HG03060 (cell line): ENCODE measurements around the gene ACSBG1.

Experiments
- ATAC-seq: cut with Tn5 transposase; IDR thresholded peaks from one replicate; pipeline ENCODE4 v1.9.1; 2021; ENCODE audit warnings: low read depth, moderate number of reproducible peaks; ENCODE audit not compliant: unreplicated experiment

Gene ACSBG1, protein sequence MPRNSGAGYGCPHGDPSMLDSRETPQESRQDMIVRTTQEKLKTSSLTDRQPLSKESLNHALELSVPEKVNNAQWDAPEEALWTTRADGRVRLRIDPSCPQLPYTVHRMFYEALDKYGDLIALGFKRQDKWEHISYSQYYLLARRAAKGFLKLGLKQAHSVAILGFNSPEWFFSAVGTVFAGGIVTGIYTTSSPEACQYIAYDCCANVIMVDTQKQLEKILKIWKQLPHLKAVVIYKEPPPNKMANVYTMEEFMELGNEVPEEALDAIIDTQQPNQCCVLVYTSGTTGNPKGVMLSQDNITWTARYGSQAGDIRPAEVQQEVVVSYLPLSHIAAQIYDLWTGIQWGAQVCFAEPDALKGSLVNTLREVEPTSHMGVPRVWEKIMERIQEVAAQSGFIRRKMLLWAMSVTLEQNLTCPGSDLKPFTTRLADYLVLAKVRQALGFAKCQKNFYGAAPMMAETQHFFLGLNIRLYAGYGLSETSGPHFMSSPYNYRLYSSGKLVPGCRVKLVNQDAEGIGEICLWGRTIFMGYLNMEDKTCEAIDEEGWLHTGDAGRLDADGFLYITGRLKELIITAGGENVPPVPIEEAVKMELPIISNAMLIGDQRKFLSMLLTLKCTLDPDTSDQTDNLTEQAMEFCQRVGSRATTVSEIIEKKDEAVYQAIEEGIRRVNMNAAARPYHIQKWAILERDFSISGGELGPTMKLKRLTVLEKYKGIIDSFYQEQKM

GRCh38 chr15:78234515-78235040 lies at the start of gene ACSBG1:
TSS of gene ACSBG1 (minus strand) at chr15:78234565. CDS start at chr15:78234501, 64 bp downstream.
- no peak for ATAC-seq

DNA sequence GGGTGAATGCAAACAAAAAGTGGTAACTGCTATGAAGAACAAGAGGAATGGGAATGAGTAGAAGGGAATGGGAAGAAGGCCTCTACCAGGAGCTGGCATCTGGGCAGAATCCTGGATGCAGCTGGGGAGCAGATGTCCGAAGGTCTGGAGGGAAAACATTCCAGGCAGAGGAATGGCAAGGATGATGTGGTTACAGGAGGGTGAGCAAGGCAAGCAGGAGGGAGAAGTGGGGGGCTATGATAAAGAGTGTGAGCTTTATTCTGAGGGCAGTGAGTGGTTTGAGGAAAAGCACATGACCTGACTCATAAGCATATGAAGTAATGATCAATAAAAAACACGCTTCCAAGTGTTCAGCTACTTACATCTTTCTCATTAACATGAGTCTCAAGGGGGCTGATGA lies 48.0 kb upstream of the ACSBG1 start:
- no peak for ATAC-seq

DNA sequence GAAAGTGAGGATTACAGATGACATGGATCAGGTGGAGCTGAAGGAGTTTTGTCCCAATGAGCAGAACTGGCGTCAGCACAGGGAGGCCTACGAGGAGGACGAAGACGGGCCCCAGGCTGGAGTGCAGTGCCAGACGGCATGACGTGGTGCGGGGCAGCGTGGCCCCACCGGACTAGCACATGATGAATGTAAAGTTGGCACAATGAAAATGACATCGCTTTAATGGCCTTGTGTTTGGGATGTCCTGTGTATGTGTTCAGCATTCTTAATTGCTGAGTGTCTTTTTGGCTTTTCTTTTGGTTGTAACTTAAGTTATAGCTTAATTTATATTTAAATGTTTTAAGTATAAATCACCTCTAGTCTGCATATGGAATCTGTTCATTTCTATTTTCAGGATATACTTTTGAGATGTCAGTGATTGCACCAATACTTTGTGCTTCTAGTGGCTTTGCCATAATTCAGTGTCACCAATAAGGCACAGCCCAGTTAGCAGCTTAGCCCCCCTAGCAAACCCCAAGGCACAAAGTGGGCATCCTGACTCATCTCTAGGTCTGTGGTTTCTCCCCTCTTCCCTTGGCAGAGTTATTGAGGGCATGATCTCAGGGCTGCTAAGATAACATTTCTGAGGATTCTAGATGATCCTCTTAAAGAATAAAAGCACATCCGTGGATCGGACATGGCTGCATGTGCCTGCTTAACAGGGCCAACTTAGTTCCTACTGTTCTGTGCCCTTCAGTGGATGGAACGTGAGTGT lies 46.1 kb upstream of the ACSBG1 start:
- ATAC-seq: no peak

- no peak for ATAC-seq
Observed at GRCh38 chr15:78276064-78276943, 41.9 kb upstream of the ACSBG1 start.

DNA sequence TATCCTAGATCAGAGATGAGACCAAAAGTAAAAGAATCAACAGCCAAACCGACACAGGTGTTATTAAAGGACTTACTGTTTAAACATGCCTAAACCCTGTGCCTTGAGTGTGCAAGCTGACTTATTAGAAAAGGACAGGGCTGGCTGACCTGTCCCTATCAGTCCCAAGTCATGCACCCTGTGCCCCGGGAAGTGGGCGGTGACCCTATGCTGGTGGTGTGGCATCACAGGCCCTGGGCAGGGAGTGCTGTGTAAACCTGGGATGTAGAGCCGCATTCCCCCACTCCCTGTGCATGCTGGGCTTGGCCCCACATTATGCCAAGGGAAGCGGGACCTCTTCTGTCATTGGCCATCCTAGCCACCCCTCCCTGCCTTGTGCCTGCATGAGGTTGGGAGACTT lies 40.6 kb upstream of the ACSBG1 start:
- no peak for ATAC-seq

DNA sequence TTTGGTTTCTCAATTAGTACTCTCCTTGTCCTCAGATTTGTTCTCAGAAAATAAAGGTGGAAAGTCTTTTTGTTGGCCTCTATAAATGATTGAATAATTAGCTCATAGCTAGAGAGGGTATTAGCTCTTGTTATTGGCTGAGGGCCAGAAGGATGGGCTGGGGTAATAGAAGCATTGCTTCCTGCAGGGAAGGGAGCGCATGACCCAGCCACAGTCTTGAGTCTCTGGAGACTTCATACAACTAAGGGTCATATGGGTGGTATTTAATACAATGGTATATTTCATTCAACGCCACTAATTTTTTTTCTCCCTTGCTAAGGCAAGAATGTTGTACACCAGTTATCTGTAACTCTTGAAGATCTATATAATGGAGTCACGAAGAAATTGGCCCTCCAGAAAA lies 38.4 kb upstream of the ACSBG1 start:
- no peak for ATAC-seq

DNA sequence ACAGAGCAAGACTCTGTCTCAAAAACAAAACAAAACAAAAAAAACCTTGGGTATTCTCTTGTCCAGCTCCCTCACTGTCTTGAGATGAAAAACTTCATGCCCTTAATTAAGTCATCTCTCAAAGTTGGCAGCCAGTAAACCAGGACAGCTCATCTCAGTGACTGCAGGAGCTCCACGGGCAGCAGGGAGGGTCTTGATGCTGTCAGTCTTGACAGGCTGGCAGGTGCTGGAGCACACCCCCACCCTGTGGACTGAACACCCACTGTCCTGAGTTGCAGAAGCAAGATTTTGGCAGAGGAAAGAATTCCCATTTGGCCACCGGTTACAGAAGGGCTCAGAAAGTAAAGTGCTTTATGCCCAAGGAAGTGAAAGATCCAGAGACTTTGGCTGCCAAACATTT lies 38.0 kb upstream of the ACSBG1 start:
- no peak for ATAC-seq

DNA sequence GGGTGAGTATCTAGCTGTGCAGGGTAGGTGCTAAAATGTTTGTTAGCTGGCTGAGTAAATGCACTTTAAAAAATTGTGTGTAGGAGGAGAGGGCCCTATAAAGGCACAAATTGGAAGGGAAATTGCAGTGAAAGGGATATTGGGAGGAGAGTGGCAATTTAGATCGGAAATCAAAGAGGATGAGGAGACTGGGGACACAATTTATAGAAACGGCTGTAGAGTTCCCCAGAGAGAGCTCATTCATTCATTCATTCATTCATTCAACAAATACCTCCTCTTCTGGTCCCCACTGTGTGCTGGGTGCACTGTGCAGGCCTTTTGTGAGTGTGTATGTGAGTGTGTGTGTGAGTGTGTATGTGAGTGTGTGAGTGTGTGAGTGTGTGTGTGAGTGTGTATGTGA lies 32.4 kb upstream of the ACSBG1 start:
- no peak for ATAC-seq

DNA sequence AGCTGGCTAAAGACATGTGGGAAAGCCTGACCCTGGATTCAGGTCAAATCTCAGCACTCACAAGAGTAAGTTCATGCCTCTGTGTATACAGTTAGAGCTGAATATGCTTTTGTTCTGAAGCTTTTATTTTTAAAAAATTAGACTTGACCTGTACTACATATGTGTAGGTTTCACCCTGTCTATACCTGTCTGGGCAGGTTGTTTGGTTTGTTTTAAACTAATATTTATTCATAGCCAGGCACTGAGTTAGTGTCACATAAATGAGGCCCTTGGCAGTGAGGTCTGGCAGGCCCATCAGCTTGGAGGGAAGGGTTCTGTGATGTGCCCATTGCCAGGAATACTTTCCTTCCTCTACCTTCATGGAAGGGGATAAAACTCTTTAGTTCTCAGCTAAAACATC lies 31.9 kb upstream of the ACSBG1 start:
- ATAC-seq: no peak

- no peak for ATAC-seq
Observed at GRCh38 chr15:78265752-78266224, 31.4 kb upstream of the ACSBG1 start.

DNA sequence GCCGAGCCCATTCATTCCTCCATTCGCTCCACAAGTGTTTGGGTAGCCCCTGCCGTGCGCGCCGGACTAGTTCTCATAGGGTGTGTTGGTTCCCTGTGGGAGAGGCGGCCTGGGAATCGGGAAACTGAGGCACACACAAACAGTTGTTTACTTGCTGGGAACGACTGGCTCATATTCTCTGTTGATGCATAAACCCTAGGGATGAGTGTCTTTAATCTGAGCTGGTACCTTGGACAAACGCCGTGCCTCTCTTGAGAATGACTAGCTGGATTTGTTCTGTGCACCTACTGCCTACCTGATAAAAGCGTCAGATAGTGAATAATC lies 30.7 kb upstream of the ACSBG1 start:
- ATAC-seq: no peak

DNA sequence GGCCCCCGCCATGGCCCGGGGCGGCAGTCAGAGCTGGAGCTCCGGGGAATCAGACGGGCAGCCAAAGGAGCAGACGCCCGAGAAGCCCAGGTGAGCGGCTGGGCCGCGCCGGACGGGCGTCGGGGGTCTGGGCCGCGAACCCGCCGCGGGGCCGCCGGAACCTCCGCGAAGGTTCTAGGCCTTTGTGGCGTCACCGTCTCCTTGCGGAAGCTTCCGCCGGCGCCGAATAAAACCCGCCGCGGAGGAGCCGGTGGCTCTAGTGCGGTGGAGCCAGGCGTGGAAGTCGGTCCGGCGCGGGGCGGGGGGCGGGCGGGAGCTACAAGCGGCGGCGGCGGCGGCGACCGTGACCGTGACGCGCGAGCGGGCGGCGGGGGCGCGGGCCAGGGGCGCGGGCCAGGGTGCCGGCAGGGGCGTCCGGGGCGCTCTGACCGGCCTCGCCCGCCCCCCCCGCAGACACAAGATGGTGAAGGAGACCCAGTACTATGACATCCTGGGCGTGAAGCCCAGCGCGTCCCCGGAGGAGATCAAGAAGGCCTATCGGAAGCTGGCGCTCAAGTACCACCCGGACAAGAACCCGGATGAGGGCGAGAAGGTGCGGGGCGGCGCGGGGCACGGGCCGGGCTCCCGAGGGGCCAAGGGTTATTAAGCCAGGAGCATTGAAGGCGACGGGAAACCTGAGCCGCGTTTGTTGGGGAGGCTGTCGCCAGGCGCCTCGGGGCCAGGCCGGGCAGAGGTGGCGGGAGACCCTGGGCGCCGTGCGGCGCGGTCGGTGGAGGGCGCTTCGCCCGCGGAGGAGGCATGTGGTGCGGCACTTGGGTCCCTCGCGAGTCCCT lies 30.2 kb upstream of the ACSBG1 start, which contains the start of gene DNAJA4:
Gene DNAJA4 (plus strand): TSS at position 259 of the 833 bp plus-strand sequence. CDS start 202 bp downstream, at position 461.
- ATAC-seq: no peak

DNA sequence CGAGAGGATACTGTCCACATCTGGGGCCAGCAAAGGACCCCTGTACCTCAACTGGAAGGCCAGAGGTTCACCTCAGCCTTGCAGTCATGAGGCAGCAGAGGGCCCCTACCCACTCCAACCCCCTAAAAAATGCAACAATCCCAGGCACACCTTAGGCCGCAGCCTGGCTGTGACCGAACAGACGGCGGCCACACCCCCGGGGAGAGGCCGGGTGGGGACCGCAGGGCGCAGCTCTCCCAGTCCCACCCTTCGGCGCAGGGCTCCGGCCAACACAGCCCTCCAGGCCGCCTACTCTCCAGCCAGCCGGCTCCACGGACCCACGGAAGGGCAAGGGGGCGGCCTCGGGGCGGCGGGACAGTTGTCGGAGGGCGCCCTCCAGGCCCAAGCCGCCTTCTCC lies 29.5 kb upstream of the ACSBG1 start:
- no peak for ATAC-seq

DNA sequence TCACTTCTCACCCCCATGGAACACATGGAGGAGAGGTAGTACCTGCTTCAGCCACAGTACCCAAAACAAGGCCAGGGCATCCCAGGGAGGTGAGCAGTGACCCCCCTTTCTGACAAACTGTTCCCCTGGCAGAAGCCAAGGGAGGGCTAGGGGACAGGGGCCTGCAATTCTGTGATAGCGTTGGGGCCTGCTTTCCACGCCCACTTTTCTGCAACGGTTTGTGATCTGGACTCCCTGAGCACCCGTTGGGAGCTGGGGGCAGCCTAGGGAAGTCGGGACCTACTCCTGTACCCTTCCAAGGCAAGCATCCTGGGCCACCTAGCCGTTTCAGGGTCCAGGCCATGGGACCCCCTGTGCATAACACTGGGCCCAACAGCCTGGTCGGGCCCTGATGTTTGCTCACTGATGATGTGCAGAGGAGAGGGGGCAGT lies 29.0 kb upstream of the ACSBG1 start:
- no peak for ATAC-seq

- no peak for ATAC-seq
Observed at GRCh38 chr15:78261062-78261461, 26.7 kb upstream of the ACSBG1 start.

DNA sequence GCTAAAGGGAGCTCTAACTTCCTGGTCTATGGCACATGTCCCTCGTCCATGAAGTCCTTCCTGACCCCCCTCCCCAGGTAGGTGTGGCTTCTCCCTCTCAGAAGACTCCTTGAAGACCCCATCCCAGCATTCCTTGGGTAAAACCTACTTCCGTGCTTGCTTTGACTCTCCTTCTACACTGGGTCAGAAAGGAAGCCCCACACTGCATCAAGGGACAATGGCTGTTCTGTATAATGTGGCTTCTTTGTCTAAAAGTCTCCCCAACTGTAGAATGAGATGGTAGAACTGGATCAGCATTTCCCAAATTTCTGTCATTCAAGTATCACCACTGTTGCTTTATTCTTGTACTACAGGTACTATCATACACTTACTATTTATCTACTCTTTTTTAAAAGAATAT lies 26.1 kb upstream of the ACSBG1 start:
- no peak for ATAC-seq

GRCh38 chr15:78259232-78259631 lies 24.9 kb upstream of the ACSBG1 start:
- no peak for ATAC-seq

- no peak for ATAC-seq
Observed at GRCh38 chr15:78257681-78258080, 23.3 kb upstream of the ACSBG1 start.

GRCh38 chr15:78256044-78256437 lies 21.7 kb upstream of the ACSBG1 start:
- no peak for ATAC-seq
